ENCODE data around the gene APBA2.

DNA sequence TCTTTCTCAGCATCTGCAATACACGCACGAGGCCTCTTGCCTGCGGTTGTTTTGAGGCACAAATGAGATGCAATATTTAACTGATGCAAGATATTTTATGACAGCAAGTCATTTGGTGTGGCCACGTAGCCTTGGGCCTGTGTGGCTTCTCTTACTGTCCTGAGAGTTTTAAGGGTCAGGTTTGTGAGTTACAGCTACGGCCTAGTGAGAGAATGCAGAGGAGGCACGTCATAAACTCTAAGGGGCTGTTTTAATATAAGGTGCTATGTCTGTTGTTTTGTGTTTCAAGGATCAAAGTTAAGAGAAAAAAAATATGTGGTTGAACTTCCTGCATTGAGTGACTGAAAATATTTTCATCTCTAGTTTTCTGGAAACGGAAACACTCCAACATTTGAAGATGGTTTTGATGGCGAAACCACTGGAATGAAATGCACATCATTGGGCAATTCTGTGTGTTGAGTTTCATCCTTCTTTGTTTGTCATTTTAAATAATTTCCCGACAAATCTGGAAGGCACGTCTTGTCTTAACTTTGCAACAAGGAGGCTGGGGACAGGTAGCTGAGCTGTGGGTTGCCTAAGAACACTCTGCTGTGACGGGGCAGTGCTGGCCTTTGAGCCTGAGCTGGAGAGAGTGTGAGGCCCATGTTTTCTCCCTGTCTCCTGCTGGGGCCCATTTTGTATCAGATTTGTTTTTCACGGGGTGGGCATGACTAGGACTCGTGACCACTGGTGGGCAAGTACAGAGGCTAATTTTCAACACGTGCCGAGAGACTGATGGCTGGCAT, 5.1 kb downstream of the APBA2 start:
- TF ChIP-seq CTCF (conservative IDR thresholded peaks at IDR 0.05) (no peak), ZFX (IDR thresholded peaks at IDR 0.05) (no peak)

Data from C4-2B (cell line).